IMR-90 (cell line): ENCODE measurements around the gene ZNF282. TPM values are rescaled to one million over a fixed set of nuclear protein-coding genes. Genes with fewer than 3 reads are reported as not detected.

Experiments
- ATAC-seq: fragments of 200-7000 bp; cut with Tn5 transposase; 2 replicates; pipeline ENCODE4 v1.9.1; 2020; ENCODE audit warnings: low read depth, mild to moderate bottlenecking, moderate library complexity
- BruUV-seq: library from RNA; stranded (reverse); fragments of 400-500 nt; replicated peaks from 2 replicates; lab custom pipeline; 2021; lab: Mats Ljungman, UMichigan
- CTCF ChIA-PET: fragments of 300-600 bp; formaldehyde crosslinking; extraction: SDS; loops from one replicate; lab custom pipeline; 2021; ENCODE audit warnings: antibody characterized with exemption; lab: Yijun Ruan, JAX
- POLR2A ChIA-PET: fragments of 300-600 bp; sonication (Branson Sonifier 250); formaldehyde crosslinking; loops from one replicate; lab custom pipeline; 2022; ENCODE audit warnings: antibody characterized with exemption; ENCODE audit not compliant: unreplicated experiment; lab: Charles Lee
- DNase-seq: peaks from one replicate; pipeline ENCODE4 v3.0.0; 2013
- H2AFZ ChIP-seq: replicated peaks from 2 replicates; pipeline ENCODE3; 2013; ENCODE audit warnings: low read length, mild to moderate bottlenecking; ENCODE audit not compliant: poor library complexity
- H2AK5ac ChIP-seq: 2 replicates; pipeline ENCODE4 v1.6.1; 2013; ENCODE audit warnings: low read depth, low read length, inconsistent platforms
- H2AK9ac ChIP-seq: replicated peaks from 2 replicates; pipeline ENCODE3; 2013; ENCODE audit warnings: mild to moderate bottlenecking, low read depth, low read length, moderate library complexity; ENCODE audit not compliant: poor library complexity
- H2BK120ac ChIP-seq: 2 replicates; pipeline ENCODE4 v1.6.1; 2013; ENCODE audit warnings: low read depth, low read length, inconsistent platforms
- H2BK15ac ChIP-seq: 3 replicates; pipeline ENCODE4 v1.6.1; 2013; ENCODE audit warnings: low read depth, low read length, inconsistent platforms
- H2BK20ac ChIP-seq: 2 replicates; pipeline ENCODE4 v1.6.1; 2013; ENCODE audit warnings: low read depth, mild to moderate bottlenecking, inconsistent platforms, low read length, moderate library complexity
- H2BK5ac ChIP-seq: 2 replicates; pipeline ENCODE4 v1.6.1; 2013; ENCODE audit warnings: mild to moderate bottlenecking, low read depth, low read length, inconsistent platforms; ENCODE audit not compliant: poor library complexity, severe bottlenecking
- H3K14ac ChIP-seq: replicated peaks from 2 replicates; pipeline ENCODE4 v1.6.1; 2013; ENCODE audit warnings: low read depth, low read length, inconsistent platforms
- H3K18ac ChIP-seq: 2 replicates; pipeline ENCODE4 v1.6.1; 2013; ENCODE audit warnings: low read depth, low read length, control low read depth
- H3K23ac ChIP-seq: 2 replicates; pipeline ENCODE4 v1.6.1; 2013; ENCODE audit warnings: low read depth, low read length, inconsistent platforms
- H3K27ac ChIP-seq: 2 replicates; pipeline ENCODE4 v1.5.1; 2013; ENCODE audit warnings: mild to moderate bottlenecking, control low read depth, low read length; ENCODE audit not compliant: insufficient read depth
- H3K27me3 ChIP-seq: 2 replicates; pipeline ENCODE4 v1.6.1; 2013; ENCODE audit warnings: low read length; ENCODE audit not compliant: control insufficient read depth, insufficient read depth
- H3K36me3 ChIP-seq: 2 replicates; pipeline ENCODE4 v1.6.1; 2013; ENCODE audit warnings: low read length, mixed read lengths; ENCODE audit not compliant: control insufficient read depth, insufficient read depth
- H3K4ac ChIP-seq: 2 replicates; pipeline ENCODE4 v1.6.1; 2013; ENCODE audit warnings: low read depth, low read length, inconsistent platforms
- H3K4me1 ChIP-seq: 2 replicates; pipeline ENCODE4 v1.6.1; 2013; ENCODE audit warnings: low read length, mixed read lengths; ENCODE audit not compliant: control insufficient read depth, insufficient read depth
- H3K4me2 ChIP-seq: 2 replicates; pipeline ENCODE4 v1.6.1; 2013; ENCODE audit warnings: low read depth, mild to moderate bottlenecking, control low read depth, low read length, moderate library complexity
- H3K4me3 ChIP-seq: 2 replicates; pipeline ENCODE4 v1.5.1; 2013; ENCODE audit warnings: low read depth, mild to moderate bottlenecking, control low read depth, low read length, moderate library complexity; ENCODE audit not compliant: insufficient read depth
- H3K56ac ChIP-seq: 2 replicates; pipeline ENCODE4 v1.6.1; 2013; ENCODE audit warnings: low read length, inconsistent platforms; ENCODE audit not compliant: insufficient read depth; ENCODE audit errors: extremely low read depth
- H3K79me1 ChIP-seq, 2 experiments: 2 replicates each; pipeline ENCODE4 v1.6.1; 2013; ENCODE audit warnings: low read length in 2 of 2, inconsistent platforms in 1 of 2, low read depth in 1 of 2
- H3K9ac ChIP-seq: 2 replicates; pipeline ENCODE4 v1.6.1; 2013; ENCODE audit warnings: low read depth, low read length, control low read depth
- H3K9me1 ChIP-seq: 2 replicates; pipeline ENCODE4 v1.6.1; 2013; ENCODE audit warnings: low read length, inconsistent platforms; ENCODE audit not compliant: insufficient read depth
- H3K9me3 ChIP-seq: 2 replicates; pipeline ENCODE4 v1.6.1; 2013; ENCODE audit warnings: low read length; ENCODE audit not compliant: control insufficient read depth, insufficient read depth
- H4K20me1 ChIP-seq: 2 replicates; pipeline ENCODE4 v1.6.1; 2013; ENCODE audit warnings: low read length, inconsistent platforms; ENCODE audit not compliant: insufficient read depth
- H4K5ac ChIP-seq: 2 replicates; pipeline ENCODE4 v1.6.1; 2013; ENCODE audit warnings: mild to moderate bottlenecking, low read depth, low read length, control low read depth
- H4K8ac ChIP-seq, 2 experiments: 2 replicates each; pipeline ENCODE4 v1.6.1; 2013; ENCODE audit warnings: low read depth in 2 of 2, low read length in 2 of 2, control low read depth in 1 of 2, inconsistent platforms in 1 of 2
- H4K91ac ChIP-seq: 2 replicates; pipeline ENCODE4 v1.6.1; 2013; ENCODE audit warnings: low read depth, low read length, inconsistent platforms; ENCODE audit not compliant: insufficient read depth
- BHLHE40 ChIP-seq: fragments of 150-350 bp; IDR thresholded peaks from 2 replicates; pipeline ENCODE4 v1.6.1; 2016; ENCODE audit warnings: mild to moderate bottlenecking, low read depth, low read length
- CEBPB ChIP-seq: IDR thresholded peaks from 2 replicates; pipeline ENCODE4 v1.6.1; 2012; ENCODE audit warnings: low read depth, low read length, improper control_type of control experiment
- CHD1 ChIP-seq: IDR thresholded peaks from 2 replicates; pipeline ENCODE4 v1.6.1; 2012; ENCODE audit warnings: low read depth, low read length, improper control_type of control experiment
- CTCF ChIP-seq: conservative IDR thresholded peaks from 2 replicates; pipeline ENCODE4 v1.5.1; 2012; ENCODE audit warnings: mild to moderate bottlenecking, low read depth, low read length, improper control_type of control experiment
- FOS ChIP-seq: fragments of 150-350 bp; IDR thresholded peaks from 2 replicates; pipeline ENCODE4 v1.6.1; 2016; ENCODE audit warnings: low read depth, low read length
- MAFK ChIP-seq: IDR thresholded peaks from 2 replicates; pipeline ENCODE4 v1.6.1; 2012; ENCODE audit warnings: low read depth, low read length, improper control_type of control experiment
- MAZ ChIP-seq: IDR thresholded peaks from 2 replicates; pipeline ENCODE4 v1.6.1; 2012; ENCODE audit warnings: low read depth, mild to moderate bottlenecking, low read length, improper control_type of control experiment, moderate library complexity, borderline replicate concordance
- MXI1 ChIP-seq: IDR thresholded peaks from 2 replicates; pipeline ENCODE4 v1.6.1; 2012; ENCODE audit warnings: low read depth, mild to moderate bottlenecking, low read length, moderate library complexity, borderline replicate concordance
- NFE2L2 ChIP-seq: fragments of 150-350 bp; IDR thresholded peaks from 2 replicates; pipeline ENCODE4 v1.6.1; 2016; ENCODE audit warnings: low read depth, mild to moderate bottlenecking, low read length
- POLR2A ChIP-seq: IDR thresholded peaks from 2 replicates; pipeline ENCODE4 v1.6.1; 2012; ENCODE audit warnings: mild to moderate bottlenecking, low read depth, low read length
- RAD21 ChIP-seq: IDR thresholded peaks from 2 replicates; pipeline ENCODE4 v1.6.1; 2012; ENCODE audit warnings: low read length, improper control_type of control experiment
- RCOR1 ChIP-seq: IDR thresholded peaks from 2 replicates; pipeline ENCODE4 v1.6.1; 2012; ENCODE audit warnings: mild to moderate bottlenecking, low read length, improper control_type of control experiment; ENCODE audit not compliant: insufficient replicate concordance
- RFX5 ChIP-seq: IDR thresholded peaks from 2 replicates; pipeline ENCODE4 v1.8.0; 2012; ENCODE audit warnings: low read depth, mild to moderate bottlenecking, low read length, moderate library complexity
- SMC3 ChIP-seq: fragments of 150-350 bp; IDR thresholded peaks from 2 replicates; pipeline ENCODE4 v1.6.1; 2016; ENCODE audit warnings: low read depth, mild to moderate bottlenecking, antibody characterized with exemption, low read length, moderate library complexity
- USF2 ChIP-seq: fragments of 150-350 bp; IDR thresholded peaks from 2 replicates; pipeline ENCODE4 v1.6.1; 2017; ENCODE audit warnings: mild to moderate bottlenecking, antibody characterized with exemption, low read length, low read depth
- WGBS, 2 experiments: methylation state at CpG; one replicate each; pipeline versions ENCODE4 v1.1.5 to v1.1.7; 2013; ENCODE audit warnings: missing lambda C conversion rate in 2 of 2; ENCODE audit not compliant: insufficient read length in 1 of 2; ENCODE audit errors: extremely low coverage in 2 of 2; 5-methylcytosine and 5-hydroxymethylcytosine counted together
- dilution Hi-C: fragments of 300-500 bp; cut with HindIII; formaldehyde crosslinking; loops from one replicate; pipeline ENCODE4 v1.14.3; 2018; ENCODE audit warnings: low sequenced_read_pairs; ENCODE audit not compliant: unreplicated experiment
- in situ Hi-C: fragments of 300-500 bp; cut with MboI; formaldehyde crosslinking; loops from 3 replicates; pipeline ENCODE4 v1.14.3; 2019; ENCODE audit warnings: low sequenced_read_pairs, inconsistent platforms, mixed read lengths
- intact Hi-C: fragments of 100-400 bp; cut with micrococcal nuclease; formaldehyde crosslinking; loops from 2 replicates; pipeline ENCODE4 v1.10.0; 2022
- polyA plus RNA-seq, 3 experiments: library from polyadenylated mRNA; depleted of rRNA; stranded (reverse); fragments of >200 nt; gene quantifications; 2 replicates each; pipeline ENCODE4 v1.2.3, GENCODE V29; 2012; ENCODE audit warnings: low replicate concordance in 1 of 3
- total RNA-seq: library from RNA; depleted of rRNA; stranded (reverse); fragments of >200 nt; gene quantifications from 2 replicates; pipeline ENCODE4 v1.2.3, GENCODE V29; 2012
- TF ChIP-seq, protein P1 (sequence below): fragments of 150-350 bp; IDR thresholded peaks from 2 replicates; pipeline ENCODE4 v1.6.1; 2016; ENCODE audit warnings: low read depth, mild to moderate bottlenecking, low read length, moderate library complexity, borderline replicate concordance

Gene ZNF282
- total and polyA plus RNA-seq, 2 of the 4 experiments (the other 2 are of a cell fraction), result 7.2 to 11.9 TPM

DNA sequence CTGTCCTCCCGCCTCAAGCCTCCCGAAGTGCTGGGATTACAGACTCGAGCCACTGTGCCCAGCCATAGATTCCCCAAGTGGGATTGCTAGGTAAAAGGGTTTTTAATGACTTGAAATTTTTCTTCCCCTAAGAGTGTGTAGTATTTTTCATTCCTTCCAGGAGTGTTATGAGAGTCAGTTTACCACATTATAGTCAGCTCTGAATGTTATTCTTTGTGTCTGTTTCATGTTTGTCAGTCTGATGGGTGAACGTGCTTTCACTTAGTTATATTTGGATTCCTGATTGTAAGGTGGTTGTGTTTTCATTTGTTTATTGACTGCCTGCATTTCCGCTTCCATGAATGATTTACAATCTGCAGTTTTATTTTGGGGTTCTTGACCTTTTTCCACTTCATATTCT lies 50.4 kb downstream of the ZNF282 start:
- H2BK5ac ChIP-seq, result no peak overlapping the region
- 0 out of 2 replicates have a peak overlapping the region, but pooled peaks have one; percentile 20 for H2AK5ac ChIP-seq
- BruUV-seq, result no TSS peak
- ChIA-PET CTCF (interaction anchor here (2.6 kb wide), 1 partner anchor 16 kb away, joined by 10 read pairs; the partner anchor contains the start of gene ZNF783), POLR2A (no interaction called here)
- no peak overlapping the region for H3K4ac ChIP-seq
- H3K14ac ChIP-seq, result no peak overlapping the region
- no CpG with 5 or more reads among the region's 5 CpGs for WGBS, 2 experiments
- TF ChIP-seq MXI1 (no peak), MAFK (no peak), CTCF (no peak), SMC3 (no peak), MAZ (no peak), NFE2L2 (no peak), POLR2A (no peak), FOS (no peak), RCOR1 (no peak), BHLHE40 (no peak), CEBPB (no peak), RAD21 (no peak), RFX5 (no peak), CHD1 (no peak), USF2 (no peak)
- TF ChIP-seq, protein P1, sequence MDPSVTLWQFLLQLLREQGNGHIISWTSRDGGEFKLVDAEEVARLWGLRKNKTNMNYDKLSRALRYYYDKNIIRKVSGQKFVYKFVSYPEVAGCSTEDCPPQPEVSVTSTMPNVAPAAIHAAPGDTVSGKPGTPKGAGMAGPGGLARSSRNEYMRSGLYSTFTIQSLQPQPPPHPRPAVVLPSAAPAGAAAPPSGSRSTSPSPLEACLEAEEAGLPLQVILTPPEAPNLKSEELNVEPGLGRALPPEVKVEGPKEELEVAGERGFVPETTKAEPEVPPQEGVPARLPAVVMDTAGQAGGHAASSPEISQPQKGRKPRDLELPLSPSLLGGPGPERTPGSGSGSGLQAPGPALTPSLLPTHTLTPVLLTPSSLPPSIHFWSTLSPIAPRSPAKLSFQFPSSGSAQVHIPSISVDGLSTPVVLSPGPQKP, result no peak
- no peaks in the 10 kb centered on the region for H3K27me3 ChIP-seq
- no peak overlapping the region for H2AFZ ChIP-seq
- no peak overlapping the region for H3K56ac ChIP-seq
- dilution Hi-C loops (no loop called here), in situ Hi-C loops (no loop called here), intact Hi-C loops (no loop called here)
- H3K9me1 ChIP-seq, result peaks cover 8% of the 10 kb centered on the region; the same call in 1 of the 2 replicates
- no peak overlapping the region for H4K5ac ChIP-seq
- H3K4me2 ChIP-seq, result no peak overlapping the region
- H2BK120ac ChIP-seq, result no peak overlapping the region
- no peak overlapping the region for H4K8ac ChIP-seq
- H3K4me3 ChIP-seq, result no peak overlapping the region
- peaks cover 13 to 50% of the 10 kb centered on the region in 2 experiments; a peak in 3 of 4 replicates for H3K79me1 ChIP-seq
- no peak overlapping the region for H2BK20ac ChIP-seq
- H4K20me1 ChIP-seq, result peaks cover 11% of the 10 kb centered on the region; the same call in 1 of the 2 replicates
- H3K36me3 ChIP-seq, result peaks cover 3% of the 10 kb centered on the region
- no peak overlapping the region for H2AK9ac ChIP-seq
- DNase-seq (no peak), ATAC-seq (0 out of 2 replicates have a peak, but pooled peaks have one; percentile 12)
- H3K4me1 ChIP-seq, result peaks cover 7% of the 10 kb centered on the region
- no peaks in the 10 kb centered on the region; the same call in 1 of the 2 replicates for H3K9me3 ChIP-seq
- 0 out of 2 replicates have a peak overlapping the region, but pooled peaks have one; percentile 1 for H4K91ac ChIP-seq
- H3K27ac ChIP-seq, result no peak overlapping the region
- no peak overlapping the region for H3K18ac ChIP-seq
- no peak overlapping the region for H3K23ac ChIP-seq
- H2BK15ac ChIP-seq, result no peak overlapping the region
- no peak overlapping the region for H3K9ac ChIP-seq
